Suprapubic skin (tissue), 4 donors: ENCODE measurements around the gene MGP.

Experiments used
- EP300 ChIP-seq: sonication (generic); formaldehyde crosslinking; IDR thresholded peaks from one replicate; pipeline ENCODE4 v1.6.1; 2017; ENCODE audit warnings: antibody characterized with exemption
- POLR2A ChIP-seq, 2 donors: fragments of 450-650 bp; IDR thresholded peaks; one replicate each; pipeline ENCODE4 v1.6.1; 2017; ENCODE audit warnings: antibody characterized with exemption in 2 of 2, mild to moderate bottlenecking in 2 of 2, moderate library complexity in 2 of 2
- POLR2AphosphoS5 ChIP-seq, 3 donors: sonication (generic); formaldehyde crosslinking; IDR thresholded peaks; one replicate each; pipeline ENCODE4 v1.6.1; 2017; ENCODE audit warnings: antibody characterized with exemption in 3 of 3
- TF ChIP-seq, protein P1 (sequence below), 2 donors: fragments of 200-600 bp in 1 of 2; fragments of 450-650 bp in 1 of 2; sonication (generic) in 1 of 2; IDR thresholded peaks; one replicate each; pipeline ENCODE4 v1.5.1; 2016 to 2019; ENCODE audit warnings: antibody characterized with exemption in 2 of 2, mild to moderate bottlenecking in 1 of 2, moderate library complexity in 1 of 2

DNA sequence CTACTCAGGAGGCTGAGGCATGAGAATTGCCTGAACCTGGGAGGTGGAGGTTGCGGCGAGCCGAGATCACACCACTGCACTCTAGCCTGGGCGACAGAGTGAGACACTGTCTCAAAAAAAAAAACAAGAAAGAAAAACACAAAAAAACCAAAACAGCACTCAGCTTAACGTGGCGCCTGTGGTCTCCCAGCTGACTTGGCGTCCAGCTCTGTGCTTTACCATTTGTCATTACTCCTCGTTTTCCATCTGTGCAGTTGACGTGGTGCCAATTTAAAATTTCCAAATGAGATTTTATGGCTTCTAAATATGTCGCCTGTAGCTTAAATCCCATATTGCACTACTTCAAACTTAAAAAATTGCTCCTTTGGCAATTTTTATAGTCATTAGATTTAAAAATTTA, 2.0 kb downstream of the MGP start:
- TF ChIP-seq, protein P1, sequence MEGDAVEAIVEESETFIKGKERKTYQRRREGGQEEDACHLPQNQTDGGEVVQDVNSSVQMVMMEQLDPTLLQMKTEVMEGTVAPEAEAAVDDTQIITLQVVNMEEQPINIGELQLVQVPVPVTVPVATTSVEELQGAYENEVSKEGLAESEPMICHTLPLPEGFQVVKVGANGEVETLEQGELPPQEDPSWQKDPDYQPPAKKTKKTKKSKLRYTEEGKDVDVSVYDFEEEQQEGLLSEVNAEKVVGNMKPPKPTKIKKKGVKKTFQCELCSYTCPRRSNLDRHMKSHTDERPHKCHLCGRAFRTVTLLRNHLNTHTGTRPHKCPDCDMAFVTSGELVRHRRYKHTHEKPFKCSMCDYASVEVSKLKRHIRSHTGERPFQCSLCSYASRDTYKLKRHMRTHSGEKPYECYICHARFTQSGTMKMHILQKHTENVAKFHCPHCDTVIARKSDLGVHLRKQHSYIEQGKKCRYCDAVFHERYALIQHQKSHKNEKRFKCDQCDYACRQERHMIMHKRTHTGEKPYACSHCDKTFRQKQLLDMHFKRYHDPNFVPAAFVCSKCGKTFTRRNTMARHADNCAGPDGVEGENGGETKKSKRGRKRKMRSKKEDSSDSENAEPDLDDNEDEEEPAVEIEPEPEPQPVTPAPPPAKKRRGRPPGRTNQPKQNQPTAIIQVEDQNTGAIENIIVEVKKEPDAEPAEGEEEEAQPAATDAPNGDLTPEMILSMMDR (IDR thresholded peaks at IDR 0.05): no peak
- no peak for TF ChIP-seq POLR2AphosphoS5 (IDR thresholded peaks at IDR 0.05)
- no peak for TF ChIP-seq POLR2A (IDR thresholded peaks at IDR 0.05)
- TF ChIP-seq EP300: no peak
